ENCODE data around the gene TBC1D22A.
"Not testable (repeated sequence)": the region's sequence is repeated elsewhere in the genome, so short reads cannot be mapped to it uniquely, and the experiment has no call there.

The TBC1D22A gene

DNA sequence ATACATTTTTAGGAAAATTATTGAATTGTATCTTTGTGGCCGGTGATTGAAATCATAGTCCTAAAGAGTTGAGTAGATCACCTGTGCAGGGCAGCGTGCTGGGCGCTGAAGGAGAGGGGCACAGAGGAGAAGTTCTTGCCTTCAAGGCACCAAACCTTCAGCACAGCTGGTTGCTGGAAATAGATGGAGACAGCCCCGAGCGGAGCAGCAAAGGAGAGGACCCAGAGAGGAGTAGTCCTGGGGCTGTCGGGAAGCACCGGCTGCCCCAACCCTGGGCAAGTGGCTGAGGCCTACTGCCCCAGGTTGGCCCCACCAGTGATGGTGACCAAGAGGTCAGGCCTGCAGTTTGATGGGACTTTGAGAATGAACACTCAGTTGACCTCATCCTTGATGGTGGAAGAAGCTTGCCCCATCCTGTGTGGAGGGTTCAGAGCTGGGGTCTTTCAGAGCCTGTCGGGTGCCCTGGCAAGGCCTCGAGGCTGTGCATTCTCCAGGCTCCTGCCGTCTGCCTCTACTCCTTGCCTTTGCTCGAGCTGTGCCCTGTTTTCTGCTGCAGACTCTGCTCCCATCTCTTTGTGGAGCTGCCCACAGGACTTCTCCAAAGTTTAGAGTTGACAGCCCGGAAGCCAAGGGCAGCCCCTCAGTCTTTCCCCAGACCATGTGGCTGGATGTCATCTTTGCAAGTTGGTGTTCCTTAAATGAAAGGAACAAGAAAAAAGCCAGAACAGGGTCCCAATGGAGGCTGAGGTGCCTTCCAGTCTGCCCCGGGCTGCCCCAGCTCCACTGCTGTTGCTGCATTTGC lies 285.1 kb downstream of the TBC1D22A start:
- H3K27ac ChIP-seq = no peak overlapping the region
- no peaks in the 10 kb centered on the region for H3K36me3 ChIP-seq (replicated peaks)
- TF ChIP-seq, protein P1, sequence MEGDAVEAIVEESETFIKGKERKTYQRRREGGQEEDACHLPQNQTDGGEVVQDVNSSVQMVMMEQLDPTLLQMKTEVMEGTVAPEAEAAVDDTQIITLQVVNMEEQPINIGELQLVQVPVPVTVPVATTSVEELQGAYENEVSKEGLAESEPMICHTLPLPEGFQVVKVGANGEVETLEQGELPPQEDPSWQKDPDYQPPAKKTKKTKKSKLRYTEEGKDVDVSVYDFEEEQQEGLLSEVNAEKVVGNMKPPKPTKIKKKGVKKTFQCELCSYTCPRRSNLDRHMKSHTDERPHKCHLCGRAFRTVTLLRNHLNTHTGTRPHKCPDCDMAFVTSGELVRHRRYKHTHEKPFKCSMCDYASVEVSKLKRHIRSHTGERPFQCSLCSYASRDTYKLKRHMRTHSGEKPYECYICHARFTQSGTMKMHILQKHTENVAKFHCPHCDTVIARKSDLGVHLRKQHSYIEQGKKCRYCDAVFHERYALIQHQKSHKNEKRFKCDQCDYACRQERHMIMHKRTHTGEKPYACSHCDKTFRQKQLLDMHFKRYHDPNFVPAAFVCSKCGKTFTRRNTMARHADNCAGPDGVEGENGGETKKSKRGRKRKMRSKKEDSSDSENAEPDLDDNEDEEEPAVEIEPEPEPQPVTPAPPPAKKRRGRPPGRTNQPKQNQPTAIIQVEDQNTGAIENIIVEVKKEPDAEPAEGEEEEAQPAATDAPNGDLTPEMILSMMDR (IDR thresholded peaks at IDR 0.05; ENCODE audit: low read depth, low read length, missing control alignments) = no peak
- in situ Hi-C loops (cut with HindIII; ENCODE audit: low pct_ligation_motif_present, low sequenced_read_pairs) = no loop called here
- DNase-seq = no peak
- H3K4me3 ChIP-seq (ENCODE audit: low read depth, low read length) = no peak overlapping the region
- H3K27me3 ChIP-seq (replicated peaks) = no peaks in the 10 kb centered on the region

DNA sequence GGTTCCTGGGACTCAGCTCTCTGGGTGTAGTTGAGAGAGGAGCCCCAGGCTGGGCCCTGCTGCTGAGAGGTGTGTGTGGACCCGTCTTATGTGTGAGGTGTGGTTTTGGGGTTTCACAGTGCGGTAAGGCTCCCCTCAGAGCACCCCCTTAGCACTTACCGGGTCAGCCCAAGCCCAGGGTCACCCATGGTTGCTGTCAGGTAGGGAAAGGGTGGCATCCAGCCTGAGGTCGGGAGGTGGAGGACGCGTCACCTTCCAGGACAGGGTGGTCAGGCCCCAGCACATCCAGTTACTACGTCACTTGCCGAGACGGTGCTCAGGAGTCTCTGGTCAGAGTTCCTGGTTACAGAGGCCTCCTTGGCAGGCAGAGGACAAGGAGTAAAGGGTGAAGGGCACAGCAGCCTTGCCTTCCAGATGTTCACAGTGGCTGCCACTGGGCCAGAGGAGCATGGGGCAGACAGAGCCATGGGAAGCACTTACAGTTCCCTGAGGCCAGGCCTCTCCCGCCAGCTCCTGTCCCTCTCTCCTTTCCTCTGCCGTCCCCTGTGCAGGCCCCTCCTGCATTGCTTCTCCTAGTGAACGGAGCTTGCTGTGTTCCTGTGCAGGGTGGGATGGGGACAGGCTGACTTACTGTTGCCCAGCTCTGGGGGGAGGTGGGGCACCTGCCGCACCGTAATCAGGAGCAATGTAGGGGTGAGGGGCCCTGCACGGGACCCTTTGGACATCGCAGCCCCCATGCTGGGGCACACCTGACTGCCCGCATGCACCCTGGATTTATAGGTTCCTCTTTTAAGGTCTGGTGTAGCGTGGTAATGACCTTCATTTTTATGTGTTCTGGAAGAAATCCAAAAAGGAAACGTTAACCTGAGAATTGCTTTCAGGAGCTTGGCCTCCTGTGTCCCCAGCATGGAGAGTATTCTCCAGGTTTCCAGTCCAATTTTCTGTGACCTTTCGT lies 285.9 kb downstream of the TBC1D22A start:
- Histone ChIP-seq H3K36me3 (replicated peaks) (no peaks in the 10 kb centered on the region), H3K27ac (no peak overlapping the region), H3K4me3 (ENCODE audit: low read depth, low read length) (no peak overlapping the region), H3K27me3 (replicated peaks) (no peaks in the 10 kb centered on the region)
- in situ Hi-C loops (cut with HindIII; ENCODE audit: low pct_ligation_motif_present, low sequenced_read_pairs) = no loop called here
- DNase-seq = no peak
- TF ChIP-seq, protein P1 (IDR thresholded peaks at IDR 0.05; ENCODE audit: low read depth, low read length, missing control alignments) = no peak

DNA sequence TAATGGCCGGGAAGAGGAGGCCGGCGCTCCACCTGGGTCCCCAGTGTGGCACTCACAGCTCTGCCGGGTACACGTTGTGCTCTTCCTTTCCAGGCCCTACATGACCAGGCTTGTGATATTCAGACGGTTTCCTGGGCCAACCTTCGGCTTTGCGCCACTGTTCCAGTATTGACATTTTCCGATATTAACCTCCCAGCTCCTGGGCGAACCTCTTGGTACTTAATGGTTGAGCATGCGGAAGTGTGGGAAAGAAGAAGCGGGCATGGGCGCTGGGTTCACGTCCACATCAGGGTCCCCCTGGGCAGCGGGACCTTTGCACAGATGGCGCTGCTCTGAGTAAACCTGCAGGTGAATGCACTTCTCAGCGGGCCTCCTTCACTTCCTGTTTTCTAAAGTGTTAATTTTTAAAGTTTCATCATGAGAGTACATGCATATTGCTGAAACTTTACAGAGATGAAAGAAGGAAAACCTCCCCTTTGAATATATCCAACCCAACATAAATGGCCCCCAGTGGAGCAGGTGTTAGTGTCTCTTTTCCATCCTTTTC lies 286.7 kb downstream of the TBC1D22A start:
- in situ Hi-C loops (cut with HindIII; ENCODE audit: low pct_ligation_motif_present, low sequenced_read_pairs) = no loop called here
- Histone ChIP-seq H3K27ac (no peak overlapping the region), H3K36me3 (replicated peaks) (no peaks in the 10 kb centered on the region), H3K27me3 (replicated peaks) (no peaks in the 10 kb centered on the region), H3K4me3 (ENCODE audit: low read depth, low read length) (no peak overlapping the region)
- TF ChIP-seq, protein P1 (IDR thresholded peaks at IDR 0.05; ENCODE audit: low read depth, low read length, missing control alignments) = no peak
- no peak for DNase-seq

DNA sequence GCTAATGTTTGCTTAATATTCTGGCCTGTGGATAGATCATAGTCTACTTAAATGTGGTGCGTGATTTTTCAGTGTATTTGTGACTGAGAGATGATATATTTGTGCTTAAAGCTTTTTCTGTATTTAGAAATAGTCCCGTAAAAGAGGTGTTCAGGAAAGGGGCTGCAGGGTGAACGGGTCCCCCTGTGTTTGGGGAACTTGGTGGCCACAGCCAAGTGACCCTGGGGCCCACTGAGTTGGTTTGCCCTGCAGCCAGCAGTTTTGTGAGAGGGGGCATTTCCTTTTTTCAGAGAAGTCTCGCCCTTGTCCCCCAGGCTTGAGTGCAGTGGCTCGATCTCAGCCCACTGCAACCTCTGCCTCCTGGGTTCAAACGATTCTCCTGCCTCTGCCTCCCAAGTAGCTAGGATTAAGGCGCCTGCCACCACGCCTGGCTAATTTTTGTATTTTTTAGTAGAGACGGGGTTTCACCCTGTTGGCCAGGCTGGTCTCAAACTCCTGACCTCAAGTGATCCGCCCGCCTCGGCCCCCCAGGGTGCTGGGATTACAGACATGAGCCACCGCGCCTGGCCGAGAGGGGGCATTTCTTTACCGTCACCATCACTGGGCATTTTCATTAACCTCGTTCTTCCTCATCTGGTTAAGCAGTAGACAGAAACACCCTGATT lies 287.4 kb downstream of the TBC1D22A start:
- H3K4me3 ChIP-seq (ENCODE audit: low read depth, low read length); in situ Hi-C loops (cut with HindIII; ENCODE audit: low pct_ligation_motif_present, low sequenced_read_pairs); H3K27ac ChIP-seq; DNase-seq; H3K36me3 ChIP-seq (replicated peaks); H3K27me3 ChIP-seq (replicated peaks): not testable (repeated sequence)

DNA sequence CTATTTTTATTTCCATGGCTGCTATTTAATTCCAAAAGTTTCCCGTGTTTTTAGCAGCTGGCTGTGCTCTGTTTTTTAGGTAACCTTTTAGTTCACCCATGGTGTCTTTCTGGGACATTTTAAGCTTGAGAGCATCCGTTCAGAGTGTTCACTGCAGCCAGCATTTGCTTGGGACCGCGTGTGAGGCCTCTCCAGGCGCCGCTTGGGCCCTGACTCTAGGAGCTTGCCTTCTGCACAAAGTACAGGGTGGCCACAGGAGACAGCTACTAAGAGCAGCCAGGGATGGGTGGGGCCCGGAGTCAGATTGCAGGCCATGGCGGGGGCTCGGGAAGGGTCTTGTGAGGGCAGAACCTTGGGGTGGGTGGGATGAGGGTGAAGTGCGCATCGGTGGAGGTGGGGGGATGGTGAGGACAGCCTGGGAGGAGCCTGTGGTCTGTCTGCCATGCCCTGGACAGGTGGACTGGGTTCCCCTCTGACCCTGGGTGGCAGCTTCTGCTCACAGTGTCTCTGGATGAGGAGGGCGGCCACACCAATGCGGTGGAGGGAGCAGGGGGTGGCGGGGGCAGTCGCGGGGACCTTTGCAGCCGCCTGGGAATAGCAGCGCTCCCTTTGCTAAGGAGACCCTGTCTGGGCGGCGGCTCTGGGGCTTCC lies 288.1 kb downstream of the TBC1D22A start:
- no peak overlapping the region for H3K27ac ChIP-seq
- no peak for DNase-seq
- in situ Hi-C loops (cut with HindIII; ENCODE audit: low pct_ligation_motif_present, low sequenced_read_pairs) = no loop called here
- TF ChIP-seq, protein P1 (IDR thresholded peaks at IDR 0.05; ENCODE audit: low read depth, low read length, missing control alignments) = no peak
- H3K27me3 ChIP-seq (replicated peaks) = no peaks in the 10 kb centered on the region
- no peak overlapping the region for H3K4me3 ChIP-seq (ENCODE audit: low read depth, low read length)
- H3K36me3 ChIP-seq (replicated peaks) = no peaks in the 10 kb centered on the region
